OCI-LY7 (cell line): ENCODE data around the gene SMAD6.

Experiments used
- CTCF ChIP-seq: fragments of 200-600 bp; sonication (generic); conservative IDR thresholded peaks from 2 replicates; pipeline ENCODE4 v1.5.1; 2014; ENCODE audit warnings: mild to moderate bottlenecking, antibody characterized with exemption, low read length, moderate library complexity, mixed read lengths
- EZH2phosphoT487 ChIP-seq: fragments of 200-600 bp; sonication (generic); IDR thresholded peaks from 2 replicates; pipeline ENCODE4 v1.6.1; 2018; ENCODE audit warnings: low read depth, borderline replicate concordance, mild to moderate bottlenecking, mixed run types, antibody characterized with exemption, low read length, moderate library complexity, mixed read lengths

DNA sequence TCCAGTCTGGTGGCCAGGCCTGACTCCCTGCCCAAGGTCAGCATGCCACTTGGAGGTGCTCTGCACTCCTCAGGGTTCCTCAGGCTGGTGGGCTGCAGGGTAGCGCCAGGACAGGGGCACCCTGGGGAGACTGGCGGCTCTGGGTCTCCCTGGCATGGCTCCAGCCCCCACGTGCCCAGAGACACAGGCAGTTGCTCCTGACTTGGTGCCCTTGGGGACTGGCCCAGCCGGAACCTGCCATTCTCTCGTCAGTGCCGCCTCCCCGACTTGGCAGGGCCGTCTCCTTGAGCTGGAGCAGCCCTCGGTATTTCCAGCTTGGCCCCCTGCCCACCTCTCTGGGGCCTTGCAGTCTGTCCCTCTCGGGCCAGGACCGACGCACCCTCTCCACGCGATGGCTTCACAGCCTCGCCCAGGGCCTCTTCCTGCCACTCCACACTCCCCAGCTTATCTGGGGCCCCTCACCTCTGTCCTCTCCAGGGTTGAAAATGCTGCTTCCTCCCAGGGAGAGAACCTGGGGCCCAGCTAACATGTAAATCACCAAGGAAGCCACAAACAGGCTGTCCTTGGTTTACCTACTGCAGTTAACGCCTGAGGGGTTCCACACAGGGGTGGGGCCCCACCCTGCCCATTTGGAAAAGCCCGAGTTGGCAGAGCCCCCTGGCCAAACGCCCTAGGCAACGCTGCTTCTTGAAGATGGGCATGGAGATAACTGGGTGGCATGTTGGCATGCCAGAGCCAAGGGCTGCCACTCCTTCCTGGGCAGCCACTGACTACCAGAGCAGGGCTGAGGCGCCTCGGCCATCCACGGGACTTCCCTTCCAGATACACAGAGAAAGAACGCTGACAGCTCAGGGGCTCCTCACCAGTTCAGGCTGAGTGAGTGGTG is 61.4 kb downstream of the SMAD6 start:
- TF ChIP-seq CTCF: no peak
- no peak for TF ChIP-seq EZH2phosphoT487
